MV-4-11 (cell line): ENCODE results near the gene DHX40.

Experiments used
- DNase-seq: peaks from one replicate; lab custom pipeline; 2025; lab: John Stamatoyannopoulos, UW

DHX40 gene

GRCh38 chr17:59629174-59629573, 63.8 kb downstream of the DHX40 start:
- no peak for DNase-seq

GRCh38 chr17:59631276-59631675, 65.9 kb downstream of the DHX40 start:
- no peak for DNase-seq

- DNase-seq, result no peak
These were observed 67.0 kb downstream of the DHX40 start for GRCh38 chr17:59632398-59632797.

GRCh38 chr17:59633658-59634359, 68.4 kb downstream of the DHX40 start:
- DNase-seq, result no peak

GRCh38 chr17:59634632-59635541, 69.5 kb downstream of the DHX40 start:
- DNase-seq, result no peak

GRCh38 chr17:59637611-59638310, 72.4 kb downstream of the DHX40 start:
- DNase-seq, result no peak

- DNase-seq, result no peak
These were observed 73.1 kb downstream of the DHX40 start for GRCh38 chr17:59638553-59638952.

GRCh38 chr17:59641799-59642484, 76.5 kb downstream of the DHX40 start:
- peak; percentile 83 for DNase-seq

GRCh38 chr17:59642565-59642964, 77.2 kb downstream of the DHX40 start:
- DNase-seq, result no peak

GRCh38 chr17:59643159-59644140, 78.0 kb downstream of the DHX40 start:
- peak; percentile 38 for DNase-seq

GRCh38 chr17:59647288-59647687, 81.9 kb downstream of the DHX40 start:
- DNase-seq, result no peak

GRCh38 chr17:59649886-59650285, 84.5 kb downstream of the DHX40 start:
- no peak for DNase-seq

- DNase-seq, result no peak
These were observed 85.2 kb downstream of the DHX40 start for GRCh38 chr17:59650642-59651041.

- DNase-seq, result no peak
These were observed 85.9 kb downstream of the DHX40 start for GRCh38 chr17:59651346-59651745.

GRCh38 chr17:59652119-59652518, 86.7 kb downstream of the DHX40 start:
- DNase-seq, result no peak

GRCh38 chr17:59656624-59657023, 91.2 kb downstream of the DHX40 start:
- DNase-seq, result peak; percentile 86
